Measurements from ENCODE around the gene PGAP1.
"Not testable (repeated sequence)": the region's sequence is repeated elsewhere in the genome, so short reads cannot be mapped to it uniquely, and the experiment has no call there.

The PGAP1 gene

GRCh38 chr2:196913691-196914090 is 12.8 kb downstream of the PGAP1 start:
- TF ChIP-seq, protein P1, sequence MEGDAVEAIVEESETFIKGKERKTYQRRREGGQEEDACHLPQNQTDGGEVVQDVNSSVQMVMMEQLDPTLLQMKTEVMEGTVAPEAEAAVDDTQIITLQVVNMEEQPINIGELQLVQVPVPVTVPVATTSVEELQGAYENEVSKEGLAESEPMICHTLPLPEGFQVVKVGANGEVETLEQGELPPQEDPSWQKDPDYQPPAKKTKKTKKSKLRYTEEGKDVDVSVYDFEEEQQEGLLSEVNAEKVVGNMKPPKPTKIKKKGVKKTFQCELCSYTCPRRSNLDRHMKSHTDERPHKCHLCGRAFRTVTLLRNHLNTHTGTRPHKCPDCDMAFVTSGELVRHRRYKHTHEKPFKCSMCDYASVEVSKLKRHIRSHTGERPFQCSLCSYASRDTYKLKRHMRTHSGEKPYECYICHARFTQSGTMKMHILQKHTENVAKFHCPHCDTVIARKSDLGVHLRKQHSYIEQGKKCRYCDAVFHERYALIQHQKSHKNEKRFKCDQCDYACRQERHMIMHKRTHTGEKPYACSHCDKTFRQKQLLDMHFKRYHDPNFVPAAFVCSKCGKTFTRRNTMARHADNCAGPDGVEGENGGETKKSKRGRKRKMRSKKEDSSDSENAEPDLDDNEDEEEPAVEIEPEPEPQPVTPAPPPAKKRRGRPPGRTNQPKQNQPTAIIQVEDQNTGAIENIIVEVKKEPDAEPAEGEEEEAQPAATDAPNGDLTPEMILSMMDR (IDR thresholded peaks at IDR 0.05; ENCODE audit: low read depth, low read length) = no peak
- no peak overlapping the region for H3K4me3 ChIP-seq (replicated peaks in 1 of 2; ENCODE audit: low read depth in 2 of 2, low read length in 2 of 2)
- DNase-seq (ENCODE audit: low read depth in 2 of 2) = no peak

GRCh38 chr2:196905365-196905764 is 21.1 kb downstream of the PGAP1 start:
- not testable (repeated sequence) for H3K4me3 ChIP-seq (replicated peaks in 1 of 2; ENCODE audit: low read depth in 2 of 2, low read length in 2 of 2); DNase-seq (ENCODE audit: low read depth in 2 of 2)

DNA sequence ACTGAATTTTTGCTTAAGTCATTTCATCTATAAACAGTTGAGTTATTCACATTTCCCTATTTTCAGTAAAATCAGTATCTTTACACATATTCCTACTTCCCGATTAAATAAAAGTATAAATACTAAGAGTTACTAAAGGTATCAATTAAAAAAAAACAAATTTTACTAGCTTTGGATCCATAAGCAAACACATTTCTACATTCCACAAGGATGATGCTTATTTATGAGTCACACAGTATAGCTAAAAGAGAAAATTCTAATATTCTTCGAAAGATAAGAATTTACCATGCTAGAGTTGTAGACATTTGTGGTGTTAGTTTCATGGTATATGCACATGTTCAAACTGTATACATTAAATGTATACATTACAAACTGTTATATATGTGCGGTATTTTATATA is 23.7 kb downstream of the PGAP1 start:
- TF ChIP-seq, protein P1 (IDR thresholded peaks at IDR 0.05; ENCODE audit: low read depth, low read length) = no peak
- H3K4me3 ChIP-seq (replicated peaks in 1 of 2; ENCODE audit: low read depth in 2 of 2, low read length in 2 of 2) = no peak overlapping the region
- peak in 1 of 2 donors; percentile 25 for DNase-seq (ENCODE audit: low read depth in 2 of 2)

DNA sequence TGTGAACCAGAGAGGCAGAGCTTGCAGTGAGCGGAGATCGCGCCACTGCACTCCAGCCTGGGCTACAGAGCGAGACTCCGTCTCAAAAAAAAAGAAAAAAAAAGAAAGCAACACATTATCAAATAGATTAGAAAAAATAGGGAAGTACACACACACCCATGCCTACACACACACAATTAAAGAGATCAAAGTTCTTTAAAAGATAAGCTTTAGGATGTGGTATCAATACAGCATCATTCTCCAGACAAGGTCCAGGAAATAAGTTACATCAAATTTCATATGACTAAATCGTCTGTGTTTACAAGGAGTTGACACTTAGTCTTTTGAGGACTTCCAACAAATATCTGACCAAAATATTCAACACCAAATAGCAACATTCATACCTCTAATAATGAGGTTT is 25.7 kb downstream of the PGAP1 start:
- no peak for DNase-seq (ENCODE audit: low read depth in 2 of 2)
- TF ChIP-seq, protein P1 (IDR thresholded peaks at IDR 0.05; ENCODE audit: low read depth, low read length) = no peak

GRCh38 chr2:196899976-196900375 is 26.5 kb downstream of the PGAP1 start:
- H3K4me3 ChIP-seq (replicated peaks in 1 of 2; ENCODE audit: low read depth in 2 of 2, low read length in 2 of 2) = no peak overlapping the region
- DNase-seq (ENCODE audit: low read depth in 2 of 2) = no peak
- TF ChIP-seq, protein P1 (IDR thresholded peaks at IDR 0.05; ENCODE audit: low read depth, low read length) = no peak

More for the DNA sequence above, 25.7 kb downstream of the PGAP1 start:
- H3K4me3 ChIP-seq (replicated peaks in 1 of 2; ENCODE audit: low read depth in 2 of 2, low read length in 2 of 2) = no peak overlapping the region

GRCh38 chr2:196891136-196891535 is 35.4 kb downstream of the PGAP1 start:
- TF ChIP-seq, protein P1 (IDR thresholded peaks at IDR 0.05; ENCODE audit: low read depth, low read length) = no peak
- no peak overlapping the region for H3K4me3 ChIP-seq (replicated peaks in 1 of 2; ENCODE audit: low read depth in 2 of 2, low read length in 2 of 2)
- no peak for DNase-seq (ENCODE audit: low read depth in 2 of 2)

DNA sequence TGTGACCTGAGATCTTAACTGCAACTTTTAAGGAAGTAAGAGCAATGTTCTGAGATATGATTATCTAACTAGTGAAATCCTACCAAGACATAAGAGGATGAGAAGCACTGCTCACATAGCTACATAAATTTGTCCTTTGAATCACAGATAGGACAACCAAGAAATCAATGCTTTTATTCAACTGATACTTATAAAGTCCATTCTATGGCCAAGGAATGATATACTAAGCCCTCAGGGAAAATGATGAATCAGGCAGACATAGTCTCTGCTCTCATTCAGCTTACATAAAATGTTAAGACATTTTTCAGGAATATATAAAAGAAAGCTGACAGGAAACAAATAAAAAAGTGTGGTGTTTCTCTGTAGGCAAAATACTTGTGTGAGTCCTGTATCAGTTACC is 39.1 kb downstream of the PGAP1 start:
- H3K4me3 ChIP-seq (replicated peaks in 1 of 2; ENCODE audit: low read depth in 2 of 2, low read length in 2 of 2) = no peak overlapping the region
- TF ChIP-seq, protein P1 (IDR thresholded peaks at IDR 0.05; ENCODE audit: low read depth, low read length) = no peak
- no peak for DNase-seq (ENCODE audit: low read depth in 2 of 2)
